Measurements from ENCODE around the gene JUNB.
"Not testable (repeated sequence)": the region's sequence is repeated elsewhere in the genome, so short reads cannot be mapped to it uniquely, and the experiment has no call there.

Gene JUNB

GRCh38 chr19:12789098-12789903, 2.0 kb upstream of the JUNB start:
- Mint-ChIP-seq H3K36me3 (ENCODE audit: low read depth) (peaks cover 7% of the 10 kb centered on the region), H3K27me3 (ENCODE audit: low read depth) (no peaks in the 10 kb centered on the region), H3K27ac (peak overlapping the region; percentile 95), H3K4me3 (peak overlapping the region; percentile 88), H3K9me3 (no peaks in the 10 kb centered on the region), H3K4me1 (ENCODE audit: low read depth) (peaks cover 24% of the 10 kb centered on the region)
- DNase-seq (ENCODE audit: low spot score) = peak; percentile 15

DNA sequence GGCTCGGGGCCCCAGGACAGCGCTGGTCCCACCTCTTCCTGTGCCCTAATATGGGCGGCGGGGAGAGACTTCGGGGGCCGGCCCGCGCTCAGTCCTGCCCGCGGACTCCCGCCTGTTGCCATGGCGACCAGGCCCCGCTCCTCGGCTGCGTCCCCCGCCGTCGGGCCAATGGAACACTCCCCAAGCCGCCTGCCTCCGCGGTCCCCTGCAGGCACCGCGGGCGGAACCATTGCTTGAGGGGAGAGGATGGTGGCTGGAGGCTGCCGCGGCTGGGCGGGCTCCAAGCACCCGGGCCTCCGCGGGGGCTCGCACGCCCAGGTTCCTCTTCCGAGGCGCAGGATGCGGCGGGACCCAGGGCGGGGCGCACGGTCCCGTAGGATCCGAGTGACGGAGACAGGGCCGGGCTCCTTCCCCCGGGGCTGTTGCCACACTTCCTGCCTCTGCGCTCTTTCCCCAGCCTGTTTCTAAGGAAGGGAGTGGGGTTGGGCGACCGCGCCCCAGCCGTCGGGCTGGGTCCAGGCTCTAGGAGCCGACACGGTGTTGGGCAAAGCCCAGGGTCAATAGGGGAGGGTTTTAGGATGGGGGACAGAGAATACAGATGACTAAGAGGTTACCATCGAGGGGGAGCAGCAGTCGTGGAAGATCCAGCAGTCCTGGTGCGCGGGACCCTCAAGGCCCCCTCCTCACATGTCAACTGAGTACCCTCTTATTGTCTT, 1.2 kb upstream of the JUNB start:
- peak; percentile 98 for DNase-seq (ENCODE audit: low spot score)
- Mint-ChIP-seq H3K36me3 (ENCODE audit: low read depth) (peaks cover 7% of the 10 kb centered on the region), H3K4me1 (ENCODE audit: low read depth) (peaks cover 30% of the 10 kb centered on the region), H3K27ac (peak overlapping the region; percentile 91), H3K9me3 (no peaks in the 10 kb centered on the region), H3K27me3 (ENCODE audit: low read depth) (no peaks in the 10 kb centered on the region), H3K4me3 (peak overlapping the region; percentile 95)

DNA sequence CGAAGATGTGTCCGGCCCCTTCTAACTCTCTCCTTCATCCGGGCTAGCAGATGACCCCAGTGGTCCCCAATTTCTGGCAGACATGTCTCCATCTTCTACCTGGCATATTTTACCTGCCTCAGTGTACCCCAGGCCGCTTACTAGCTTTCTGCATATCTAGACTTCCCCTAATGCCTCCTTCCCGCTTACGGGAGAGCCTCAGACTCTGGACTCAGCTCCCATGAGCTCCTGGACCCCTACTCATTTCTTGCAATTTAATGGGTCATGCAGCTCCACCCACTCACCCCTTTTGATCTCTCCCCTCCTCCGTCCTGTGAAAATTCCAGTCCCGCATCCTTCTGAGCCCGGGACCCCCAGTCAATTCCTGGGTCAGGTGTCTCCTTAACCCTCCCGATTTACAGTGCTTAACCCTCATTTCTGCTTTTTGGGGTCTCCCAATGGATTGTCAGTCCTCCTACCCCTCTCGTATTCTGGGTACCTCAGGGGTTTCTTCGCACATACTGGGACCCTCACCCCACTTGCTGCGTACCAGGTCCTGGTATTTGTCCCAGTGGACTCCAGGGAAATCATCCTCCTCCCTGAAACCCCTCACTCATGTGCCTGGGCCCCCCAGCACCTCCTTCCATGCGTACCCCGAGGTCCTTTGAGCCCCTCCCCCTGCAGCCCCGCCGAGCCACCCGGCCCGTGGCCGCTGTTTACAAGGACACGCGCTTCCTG, 500 bp upstream of the JUNB start:
- DNase-seq (ENCODE audit: low spot score) = peak; percentile 17
- Mint-ChIP-seq H3K4me3 (peak overlapping the region; percentile 95), H3K27ac (peak overlapping the region; percentile 91), H3K9me3 (no peaks in the 10 kb centered on the region), H3K27me3 (ENCODE audit: low read depth) (no peaks in the 10 kb centered on the region), H3K36me3 (ENCODE audit: low read depth) (peaks cover 7% of the 10 kb centered on the region), H3K4me1 (ENCODE audit: low read depth) (peaks cover 31% of the 10 kb centered on the region)

DNA sequence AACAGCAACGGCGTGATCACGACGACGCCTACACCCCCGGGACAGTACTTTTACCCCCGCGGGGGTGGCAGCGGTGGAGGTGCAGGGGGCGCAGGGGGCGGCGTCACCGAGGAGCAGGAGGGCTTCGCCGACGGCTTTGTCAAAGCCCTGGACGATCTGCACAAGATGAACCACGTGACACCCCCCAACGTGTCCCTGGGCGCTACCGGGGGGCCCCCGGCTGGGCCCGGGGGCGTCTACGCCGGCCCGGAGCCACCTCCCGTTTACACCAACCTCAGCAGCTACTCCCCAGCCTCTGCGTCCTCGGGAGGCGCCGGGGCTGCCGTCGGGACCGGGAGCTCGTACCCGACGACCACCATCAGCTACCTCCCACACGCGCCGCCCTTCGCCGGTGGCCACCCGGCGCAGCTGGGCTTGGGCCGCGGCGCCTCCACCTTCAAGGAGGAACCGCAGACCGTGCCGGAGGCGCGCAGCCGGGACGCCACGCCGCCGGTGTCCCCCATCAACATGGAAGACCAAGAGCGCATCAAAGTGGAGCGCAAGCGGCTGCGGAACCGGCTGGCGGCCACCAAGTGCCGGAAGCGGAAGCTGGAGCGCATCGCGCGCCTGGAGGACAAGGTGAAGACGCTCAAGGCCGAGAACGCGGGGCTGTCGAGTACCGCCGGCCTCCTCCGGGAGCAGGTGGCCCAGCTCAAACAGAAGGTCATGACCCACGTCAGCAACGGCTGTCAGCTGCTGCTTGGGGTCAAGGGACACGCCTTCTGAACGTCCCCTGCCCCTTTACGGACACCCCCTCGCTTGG, 966 bp downstream of the JUNB start:
- peaks cover 38% of the 10 kb centered on the region for H3K4me1 Mint-ChIP-seq (ENCODE audit: low read depth)
- no peaks in the 10 kb centered on the region for H3K9me3 Mint-ChIP-seq
- no peaks in the 10 kb centered on the region for H3K27me3 Mint-ChIP-seq (ENCODE audit: low read depth)
- H3K36me3 Mint-ChIP-seq (ENCODE audit: low read depth) = peaks cover 13% of the 10 kb centered on the region
- peak; percentile 76 for DNase-seq (ENCODE audit: low spot score)
- peak overlapping the region; percentile 98 for H3K27ac Mint-ChIP-seq
- H3K4me3 Mint-ChIP-seq = peak overlapping the region; percentile 95

DNA sequence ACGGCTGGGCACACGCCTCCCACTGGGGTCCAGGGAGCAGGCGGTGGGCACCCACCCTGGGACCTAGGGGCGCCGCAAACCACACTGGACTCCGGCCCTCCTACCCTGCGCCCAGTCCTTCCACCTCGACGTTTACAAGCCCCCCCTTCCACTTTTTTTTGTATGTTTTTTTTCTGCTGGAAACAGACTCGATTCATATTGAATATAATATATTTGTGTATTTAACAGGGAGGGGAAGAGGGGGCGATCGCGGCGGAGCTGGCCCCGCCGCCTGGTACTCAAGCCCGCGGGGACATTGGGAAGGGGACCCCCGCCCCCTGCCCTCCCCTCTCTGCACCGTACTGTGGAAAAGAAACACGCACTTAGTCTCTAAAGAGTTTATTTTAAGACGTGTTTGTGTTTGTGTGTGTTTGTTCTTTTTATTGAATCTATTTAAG, 1.6 kb downstream of the JUNB start:
- H3K36me3 Mint-ChIP-seq (ENCODE audit: low read depth) = peaks cover 13% of the 10 kb centered on the region
- no peaks in the 10 kb centered on the region for H3K27me3 Mint-ChIP-seq (ENCODE audit: low read depth)
- no peak for DNase-seq (ENCODE audit: low spot score)
- H3K9me3 Mint-ChIP-seq = no peaks in the 10 kb centered on the region
- peak overlapping the region; percentile 95 for H3K4me3 Mint-ChIP-seq
- peaks cover 38% of the 10 kb centered on the region for H3K4me1 Mint-ChIP-seq (ENCODE audit: low read depth)
- peak overlapping the region; percentile 98 for H3K27ac Mint-ChIP-seq

DNA sequence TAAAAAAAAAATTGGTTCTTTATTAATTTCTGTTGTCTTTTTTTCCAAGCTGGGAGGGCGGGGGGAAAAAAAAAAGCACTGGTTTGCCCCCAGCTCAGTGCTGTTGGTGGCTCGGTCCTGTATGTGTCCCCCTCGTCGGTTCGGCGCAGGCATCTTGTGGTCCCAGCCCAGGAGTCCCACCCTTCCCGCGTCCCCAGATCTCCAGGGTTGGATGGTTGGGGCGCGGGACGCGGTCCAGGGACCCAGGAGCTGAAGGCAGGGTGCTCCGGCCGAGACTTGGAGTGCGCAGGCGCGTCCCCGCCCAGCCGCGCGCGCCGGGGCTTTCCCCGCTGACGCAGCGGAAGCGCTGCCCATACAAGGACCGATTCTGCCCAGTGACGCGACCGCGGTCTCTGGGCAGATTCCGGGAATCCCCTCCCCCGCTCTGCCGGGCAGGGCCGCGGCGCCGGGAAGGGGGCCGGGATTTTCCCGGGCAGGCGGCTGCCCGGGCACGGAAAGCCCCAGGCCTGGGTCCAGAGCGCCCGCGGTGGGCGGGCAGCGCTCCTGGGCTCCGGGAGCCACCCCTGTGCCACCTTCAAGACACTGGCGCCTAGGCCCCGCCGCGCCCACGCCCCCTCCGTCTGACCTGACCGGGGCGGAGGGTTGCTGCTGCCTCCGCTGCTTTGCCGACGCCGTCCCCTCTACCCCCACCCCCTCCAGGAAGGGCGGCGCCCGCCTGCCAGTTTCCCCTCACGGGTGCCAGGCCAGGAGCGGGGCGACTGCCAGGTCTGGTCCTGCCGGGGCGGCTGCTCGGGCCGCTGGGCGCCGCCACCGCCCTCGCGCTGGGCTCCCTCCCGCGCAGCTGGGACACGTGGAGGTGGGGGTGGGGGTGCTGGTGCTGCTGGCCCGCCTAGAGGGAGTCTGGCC, 2.3 kb downstream of the JUNB start:
- no peaks in the 10 kb centered on the region for H3K9me3 Mint-ChIP-seq
- DNase-seq (ENCODE audit: low spot score) = peak; percentile 95
- H3K4me1 Mint-ChIP-seq (ENCODE audit: low read depth) = peaks cover 34% of the 10 kb centered on the region
- H3K4me3 Mint-ChIP-seq = peak overlapping the region; percentile 95
- H3K27me3 Mint-ChIP-seq (ENCODE audit: low read depth) = no peaks in the 10 kb centered on the region
- peak overlapping the region; percentile 98 for H3K27ac Mint-ChIP-seq
- H3K36me3 Mint-ChIP-seq (ENCODE audit: low read depth) = peaks cover 13% of the 10 kb centered on the region

- no peak for DNase-seq (ENCODE audit: low spot score)
- Mint-ChIP-seq H3K4me1 (ENCODE audit: low read depth) (peaks cover 29% of the 10 kb centered on the region), H3K4me3 (peak overlapping the region; percentile 79), H3K27me3 (ENCODE audit: low read depth) (no peaks in the 10 kb centered on the region), H3K27ac (peak overlapping the region; percentile 94), H3K9me3 (no peaks in the 10 kb centered on the region), H3K36me3 (ENCODE audit: low read depth) (peaks cover 15% of the 10 kb centered on the region)
Measured at GRCh38 chr19:12794196-12794941, 3.1 kb downstream of the JUNB start.

DNA sequence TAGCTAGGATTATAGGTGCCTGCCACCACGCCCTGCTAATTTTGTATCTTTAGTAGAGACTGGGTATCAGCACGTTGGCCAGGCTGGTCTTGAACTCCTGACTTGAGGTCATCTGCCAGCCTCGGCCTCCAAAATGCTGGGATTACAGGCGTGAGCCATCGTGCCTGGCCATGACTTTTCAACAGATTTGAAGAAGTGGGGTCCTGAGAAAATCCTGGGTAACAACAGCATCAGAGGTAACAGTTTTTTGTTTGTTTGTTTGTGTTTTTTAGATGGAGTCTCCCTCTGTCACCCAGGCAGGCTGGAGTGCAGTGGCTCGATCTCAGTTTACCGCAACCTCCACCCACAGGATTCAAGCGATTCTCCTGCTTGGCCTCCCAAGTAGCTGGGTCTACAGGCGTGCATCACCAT, 3.7 kb downstream of the JUNB start:
- Mint-ChIP-seq H3K4me1 (ENCODE audit: low read depth) (peaks cover 31% of the 10 kb centered on the region), H3K4me3 (peak overlapping the region; percentile 79), H3K27ac (no peak overlapping the region)

GRCh38 chr19:12796146-12797071, 5.1 kb downstream of the JUNB start:
- Mint-ChIP-seq H3K4me3 (peak overlapping the region; percentile 84), H3K36me3 (ENCODE audit: low read depth) (peaks cover 21% of the 10 kb centered on the region), H3K27me3 (ENCODE audit: low read depth) (no peaks in the 10 kb centered on the region), H3K4me1 (ENCODE audit: low read depth) (peaks cover 28% of the 10 kb centered on the region), H3K9me3 (no peaks in the 10 kb centered on the region), H3K27ac (peak overlapping the region; percentile 84)
- DNase-seq (ENCODE audit: low spot score) = peak; percentile 73

More for the DNA sequence above, 3.7 kb downstream of the JUNB start:
- Mint-ChIP-seq H3K9me3 (no peaks in the 10 kb centered on the region), H3K27me3 (ENCODE audit: low read depth) (no peaks in the 10 kb centered on the region), H3K36me3 (ENCODE audit: low read depth) (peaks cover 15% of the 10 kb centered on the region)
- no peak for DNase-seq (ENCODE audit: low spot score)

- Mint-ChIP-seq H3K27me3 (ENCODE audit: low read depth) (no peaks in the 10 kb centered on the region), H3K4me1 (ENCODE audit: low read depth) (peaks cover 29% of the 10 kb centered on the region), H3K4me3 (no peak overlapping the region), H3K27ac (no peak overlapping the region), H3K9me3 (no peaks in the 10 kb centered on the region), H3K36me3 (ENCODE audit: low read depth) (peaks cover 21% of the 10 kb centered on the region)
- DNase-seq (ENCODE audit: low spot score) = no peak
Measured at GRCh38 chr19:12797141-12797587, 5.9 kb downstream of the JUNB start.

- not testable (repeated sequence) for H3K27me3 Mint-ChIP-seq (ENCODE audit: low read depth); H3K4me3 Mint-ChIP-seq; H3K9me3 Mint-ChIP-seq; DNase-seq (ENCODE audit: low spot score); H3K27ac Mint-ChIP-seq
- Mint-ChIP-seq H3K36me3 (ENCODE audit: low read depth) (peaks cover 17% of the 10 kb centered on the region), H3K4me1 (ENCODE audit: low read depth) (peaks cover 33% of the 10 kb centered on the region)
Measured at GRCh38 chr19:12797607-12798006, 6.3 kb downstream of the JUNB start.

Measured in T-helper 2 cell treated with Interferon-gamma antibody and Interleukin-4, amounts not matched to agents 5 μg/mL and 100 μg/mL, for 36 hours (primary cell).